Type B pancreatic cell (in vitro differentiated cells): ENCODE measurements around the gene INO80C. TPM values are rescaled to one million over a fixed set of nuclear protein-coding genes. Genes with fewer than 3 reads are reported as not detected.

Source experiments
- DNase-seq: peaks from one replicate; pipeline ENCODE4 v3.0.0; 2021; ENCODE audit warnings: mixed read lengths; ENCODE audit not compliant: unreplicated experiment; ENCODE audit errors: extremely low spot score
- H3K27ac Mint-ChIP-seq: 2 replicates; pipeline ENCODE4 v1.8.0; 2021; ENCODE audit warnings: mild to moderate bottlenecking, mixed read lengths
- H3K27me3 Mint-ChIP-seq: 2 replicates; pipeline ENCODE4 v1.8.0; 2021; ENCODE audit warnings: mixed read lengths
- H3K36me3 Mint-ChIP-seq: 2 replicates; pipeline ENCODE4 v1.8.0; 2021; ENCODE audit warnings: mixed read lengths
- H3K4me1 Mint-ChIP-seq: one replicate; pipeline ENCODE4 v1.8.0; 2021; ENCODE audit warnings: mixed read lengths; ENCODE audit not compliant: unreplicated experiment
- H3K4me3 Mint-ChIP-seq: 2 replicates; pipeline ENCODE4 v1.8.0; 2021; ENCODE audit warnings: mild to moderate bottlenecking, mixed read lengths
- H3K9me3 Mint-ChIP-seq: 2 replicates; pipeline ENCODE4 v1.8.0; 2021; ENCODE audit warnings: mixed read lengths
- total RNA-seq: library from RNA; stranded (reverse); gene quantifications from 2 replicates; pipeline ENCODE4 v1.2.1, GENCODE V29; 2021; ENCODE audit warnings: low replicate concordance
- TF ChIP-seq, protein P1 (sequence below): fragments of 200-600 bp; sonication (generic); conservative IDR thresholded peaks from 2 replicates; pipeline ENCODE4 v1.5.0; 2021; ENCODE audit warnings: antibody characterized with exemption, mild to moderate bottlenecking

INO80C gene
- total RNA-seq, 1 donor from 2014 or later = 22.6 TPM

DNA sequence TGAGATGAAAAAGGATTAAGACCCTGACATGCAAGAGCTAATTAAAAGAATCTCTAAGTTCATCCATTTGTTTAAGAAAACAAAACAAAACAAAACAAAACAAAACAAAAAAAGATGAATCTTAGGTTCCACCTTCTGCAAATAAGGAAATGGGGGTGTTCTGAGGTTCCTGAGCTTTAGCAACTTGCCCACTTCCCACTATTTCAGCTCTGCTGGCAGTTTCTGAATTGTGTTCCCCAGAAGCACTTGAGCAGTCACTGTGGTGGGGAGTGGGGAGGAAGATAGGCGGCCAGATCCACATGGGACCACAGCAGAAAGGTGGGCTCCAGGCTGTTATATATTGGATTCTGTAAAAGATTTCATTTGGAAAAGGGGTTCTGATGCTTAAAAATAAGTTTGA lies 20.3 kb downstream of the INO80C start:
- H3K27ac Mint-ChIP-seq = no peak overlapping the region
- H3K9me3 Mint-ChIP-seq = no peaks in the 10 kb centered on the region
- no peak for DNase-seq
- no peaks in the 10 kb centered on the region for H3K27me3 Mint-ChIP-seq
- peaks cover 6% of the 10 kb centered on the region for H3K4me1 Mint-ChIP-seq
- TF ChIP-seq, protein P1, sequence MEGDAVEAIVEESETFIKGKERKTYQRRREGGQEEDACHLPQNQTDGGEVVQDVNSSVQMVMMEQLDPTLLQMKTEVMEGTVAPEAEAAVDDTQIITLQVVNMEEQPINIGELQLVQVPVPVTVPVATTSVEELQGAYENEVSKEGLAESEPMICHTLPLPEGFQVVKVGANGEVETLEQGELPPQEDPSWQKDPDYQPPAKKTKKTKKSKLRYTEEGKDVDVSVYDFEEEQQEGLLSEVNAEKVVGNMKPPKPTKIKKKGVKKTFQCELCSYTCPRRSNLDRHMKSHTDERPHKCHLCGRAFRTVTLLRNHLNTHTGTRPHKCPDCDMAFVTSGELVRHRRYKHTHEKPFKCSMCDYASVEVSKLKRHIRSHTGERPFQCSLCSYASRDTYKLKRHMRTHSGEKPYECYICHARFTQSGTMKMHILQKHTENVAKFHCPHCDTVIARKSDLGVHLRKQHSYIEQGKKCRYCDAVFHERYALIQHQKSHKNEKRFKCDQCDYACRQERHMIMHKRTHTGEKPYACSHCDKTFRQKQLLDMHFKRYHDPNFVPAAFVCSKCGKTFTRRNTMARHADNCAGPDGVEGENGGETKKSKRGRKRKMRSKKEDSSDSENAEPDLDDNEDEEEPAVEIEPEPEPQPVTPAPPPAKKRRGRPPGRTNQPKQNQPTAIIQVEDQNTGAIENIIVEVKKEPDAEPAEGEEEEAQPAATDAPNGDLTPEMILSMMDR = no peak
- H3K4me3 Mint-ChIP-seq = no peak overlapping the region
- peaks cover 16% of the 10 kb centered on the region for H3K36me3 Mint-ChIP-seq

DNA sequence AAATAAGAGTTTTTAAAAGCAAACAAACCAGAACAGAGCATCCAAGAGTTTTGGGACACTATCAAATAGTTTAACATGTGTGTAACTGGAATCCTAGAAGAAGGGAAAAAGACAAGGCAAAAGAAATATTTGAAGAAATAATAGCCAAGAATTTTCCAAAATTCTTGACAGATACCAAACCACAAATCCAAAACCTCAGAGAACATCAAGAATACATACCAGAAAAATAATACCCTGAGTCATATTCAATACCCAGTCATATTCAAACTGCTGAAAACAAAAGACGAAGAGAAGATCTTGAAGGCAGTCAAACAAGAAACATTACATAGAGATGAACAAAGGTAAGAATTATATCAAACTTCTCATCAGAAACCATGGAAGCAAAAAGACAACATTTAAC lies 22.9 kb downstream of the INO80C start:
- H3K27ac Mint-ChIP-seq = no peak overlapping the region

DNA sequence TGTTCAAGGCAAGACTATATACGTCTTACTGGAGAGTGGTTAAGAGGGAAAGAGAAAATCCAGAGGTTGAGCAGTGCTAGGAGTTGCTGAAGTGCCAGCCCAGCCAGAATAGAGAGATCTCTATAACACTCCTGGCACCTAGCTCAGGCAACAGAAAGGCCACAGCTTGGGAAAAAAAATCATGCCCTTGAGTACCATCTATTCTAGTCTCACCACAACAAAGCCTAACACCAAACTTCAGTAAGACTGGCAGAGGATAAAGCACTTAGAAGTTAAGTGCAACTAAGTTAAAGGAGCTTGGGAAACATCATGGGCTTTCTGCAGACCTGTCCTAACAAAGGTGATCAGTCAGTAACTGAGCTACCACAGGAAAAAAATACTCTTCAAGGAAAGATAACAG lies 24.2 kb downstream of the INO80C start:
- DNase-seq = no peak
- TF ChIP-seq, protein P1 = no peak
- Mint-ChIP-seq H3K9me3 (no peaks in the 10 kb centered on the region), H3K4me3 (no peak overlapping the region), H3K27me3 (no peaks in the 10 kb centered on the region), H3K36me3 (peaks cover 25% of the 10 kb centered on the region), H3K27ac (no peak overlapping the region), H3K4me1 (no peaks in the 10 kb centered on the region)

More for the DNA sequence above, 22.9 kb downstream of the INO80C start:
- Mint-ChIP-seq H3K27me3 (no peaks in the 10 kb centered on the region), H3K4me1 (peaks cover 6% of the 10 kb centered on the region), H3K9me3 (no peaks in the 10 kb centered on the region), H3K36me3 (peaks cover 18% of the 10 kb centered on the region), H3K4me3 (no peak overlapping the region)
- TF ChIP-seq, protein P1 = no peak
- DNase-seq = no peak

DNA sequence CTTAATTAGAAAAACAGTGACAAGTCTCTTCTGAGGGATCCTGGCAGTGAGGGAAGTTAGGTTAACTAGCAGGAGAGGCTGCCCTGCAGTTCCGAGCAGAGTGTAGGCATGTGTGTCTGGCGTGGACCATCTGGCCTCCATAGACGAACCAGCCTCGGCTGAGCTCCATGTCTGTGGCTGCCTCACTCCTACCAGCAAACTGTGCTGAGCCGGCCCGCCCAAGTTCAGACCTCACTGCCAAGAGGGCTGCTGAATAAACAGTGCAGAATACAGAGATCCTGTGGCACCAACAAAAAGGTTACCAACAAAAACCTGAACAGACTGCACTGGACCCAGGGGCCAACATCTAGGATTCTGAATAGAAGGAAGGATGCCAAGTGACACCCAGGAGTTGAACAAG lies 27.3 kb downstream of the INO80C start:
- Mint-ChIP-seq H3K4me3 (no peak overlapping the region), H3K27me3 (no peaks in the 10 kb centered on the region), H3K4me1 (no peaks in the 10 kb centered on the region), H3K9me3 (no peaks in the 10 kb centered on the region), H3K36me3 (peaks cover 25% of the 10 kb centered on the region), H3K27ac (no peak overlapping the region)
- TF ChIP-seq, protein P1 = no peak
- DNase-seq = no peak

DNA sequence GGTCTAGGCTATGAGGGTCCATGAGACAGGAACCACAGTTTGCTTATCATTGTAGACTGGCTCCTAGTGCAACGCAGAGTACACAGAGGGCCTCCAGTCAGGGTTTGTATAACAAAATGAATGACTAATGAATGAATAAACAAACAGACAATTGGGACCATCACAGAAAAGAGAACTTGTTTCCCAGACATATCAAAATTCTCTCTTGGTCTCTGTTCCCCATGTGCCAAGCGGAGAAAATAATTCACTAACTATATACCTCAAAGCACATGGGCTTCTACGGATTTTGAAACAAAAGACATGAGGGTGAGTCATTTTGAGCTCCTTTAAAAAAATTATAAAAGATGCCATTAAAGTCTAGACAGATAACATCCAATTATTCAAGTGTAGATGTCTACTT lies 28.0 kb downstream of the INO80C start:
- Mint-ChIP-seq H3K27me3 (no peaks in the 10 kb centered on the region), H3K27ac (no peak overlapping the region), H3K36me3 (peaks cover 21% of the 10 kb centered on the region), H3K4me1 (no peaks in the 10 kb centered on the region), H3K9me3 (no peaks in the 10 kb centered on the region), H3K4me3 (no peak overlapping the region)
- no peak for DNase-seq
- TF ChIP-seq, protein P1 = no peak

DNA sequence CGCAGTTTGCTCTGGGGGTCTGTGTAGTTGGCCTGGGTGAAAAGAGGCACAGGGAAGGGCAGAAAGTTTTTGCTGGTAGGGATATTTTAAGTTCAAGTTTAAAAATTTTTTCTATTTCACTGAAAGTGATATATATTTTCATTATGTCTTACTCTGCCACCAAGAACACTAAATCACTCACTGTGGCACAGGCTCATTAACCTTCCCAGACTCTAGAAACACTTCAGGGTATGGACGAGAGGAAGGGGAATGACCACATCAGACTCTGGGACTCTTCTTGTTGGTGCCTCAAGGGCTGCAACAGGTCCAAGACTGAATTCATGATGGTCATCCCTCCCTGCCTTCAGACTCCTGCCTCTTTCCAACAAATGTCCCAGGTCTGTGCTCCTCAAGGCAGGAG lies 29.0 kb downstream of the INO80C start:
- Mint-ChIP-seq H3K36me3 (peaks cover 17% of the 10 kb centered on the region), H3K27ac (no peak overlapping the region), H3K4me3 (no peak overlapping the region), H3K4me1 (no peaks in the 10 kb centered on the region), H3K27me3 (no peaks in the 10 kb centered on the region), H3K9me3 (no peaks in the 10 kb centered on the region)
- no peak for DNase-seq
- TF ChIP-seq, protein P1 = no peak
